A673 (cell line): ENCODE data around the gene OR52M1. TPM values are rescaled to one million over a fixed set of nuclear protein-coding genes. Genes with fewer than 3 reads are reported as not detected.

Experiments
- BruUV-seq: library from RNA; stranded (reverse); fragments of 400-500 nt; replicated peaks from 2 replicates; lab custom pipeline; 2021; lab: Mats Ljungman, UMichigan
- CTCF ChIA-PET: fragments of 300-600 bp; sonication (Branson Sonifier 250); formaldehyde crosslinking; loops from one replicate; lab custom pipeline; 2022; ENCODE audit warnings: antibody characterized with exemption; lab: Charles Lee
- POLR2A ChIA-PET: fragments of 300-600 bp; sonication (Branson Sonifier 250); formaldehyde crosslinking; loops from one replicate; lab custom pipeline; 2022; ENCODE audit warnings: antibody characterized with exemption; ENCODE audit not compliant: low non-redundant PET; lab: Charles Lee
- DNase-seq: peaks from one replicate; pipeline ENCODE4 v3.0.0-alpha.2; 2015; ENCODE audit warnings: low spot score
- H3K27ac ChIP-seq: fragments of 200-600 bp; sonication (generic); 2 replicates; pipeline ENCODE4 v1.5.1; 2016; ENCODE audit warnings: mixed run types, low read depth, mild to moderate bottlenecking, mixed read lengths, antibody characterized with exemption, low read length; ENCODE audit not compliant: poor library complexity, severe bottlenecking
- H3K27me3 ChIP-seq: fragments of 200-600 bp; sonication (generic); replicated peaks from 2 replicates; pipeline ENCODE4 v1.6.1; 2017; ENCODE audit warnings: mixed run types, low read depth, mild to moderate bottlenecking, mixed read lengths, antibody characterized with exemption, low read length; ENCODE audit not compliant: insufficient read depth, poor library complexity
- H3K36me3 ChIP-seq: fragments of 200-600 bp; sonication (generic); 2 replicates; pipeline ENCODE4 v1.6.1; 2016; ENCODE audit warnings: mixed run types, mild to moderate bottlenecking, mixed read lengths, antibody characterized with exemption, low read length; ENCODE audit not compliant: insufficient read depth, poor library complexity, severe bottlenecking
- H3K4me1 ChIP-seq: fragments of 200-600 bp; sonication (generic); 2 replicates; pipeline ENCODE4 v1.6.1; 2017; ENCODE audit warnings: mixed run types, mild to moderate bottlenecking, mixed read lengths, antibody characterized with exemption, low read length; ENCODE audit not compliant: insufficient read depth, poor library complexity, severe bottlenecking
- H3K4me3 ChIP-seq: fragments of 200-600 bp; sonication (generic); 2 replicates; pipeline ENCODE4 v1.5.1; 2016; ENCODE audit warnings: low read depth, mixed run types, mild to moderate bottlenecking, mixed read lengths, low read length; ENCODE audit not compliant: poor library complexity, severe bottlenecking
- H3K9me3 ChIP-seq: fragments of 200-600 bp; sonication (generic); 2 replicates; pipeline ENCODE4 v1.6.1; 2016; ENCODE audit warnings: mixed run types, low read depth, mild to moderate bottlenecking, mixed read lengths, antibody characterized with exemption, low read length; ENCODE audit not compliant: poor library complexity, severe bottlenecking
- EZH2 ChIP-seq: fragments of 200-600 bp; sonication (generic); IDR thresholded peaks from 2 replicates; pipeline ENCODE4 v1.6.1; 2017; ENCODE audit warnings: borderline replicate concordance, low read depth, mild to moderate bottlenecking, mixed read lengths, antibody characterized with exemption, low read length; ENCODE audit not compliant: poor library complexity, severe bottlenecking
- intact Hi-C: fragments of 100-400 bp; cut with micrococcal nuclease; formaldehyde crosslinking; loops from one replicate; pipeline ENCODE4 v1.10.0; 2022; ENCODE audit not compliant: unreplicated experiment
- total RNA-seq: library from RNA; stranded (reverse); gene quantifications from 2 replicates; pipeline ENCODE4 v1.2.3, GENCODE V29; 2021
- TF ChIP-seq, protein P1 (sequence below): fragments of 300-800, 200-600 bp; sonication (generic); conservative IDR thresholded peaks from 2 replicates; pipeline ENCODE4 v1.5.1; 2017; ENCODE audit warnings: low read depth, mild to moderate bottlenecking, antibody characterized with exemption, low read length, moderate library complexity, mixed read lengths

The OR52M1 gene
- total RNA-seq, 1 experiment from 2014 or later = not detected

GRCh38 chr11:4514196-4514595 is 30.8 kb upstream of the OR52M1 start:
- intact Hi-C loops = no loop called here
- CTCF ChIA-PET = no interaction called here
- POLR2A ChIA-PET = no interaction called here
- Histone ChIP-seq H3K27me3 (no peaks in the 10 kb centered on the region), H3K4me1 (peaks cover 13% of the 10 kb centered on the region), H3K9me3 (no peaks in the 10 kb centered on the region), H3K36me3 (no peaks in the 10 kb centered on the region), H3K4me3 (no peak overlapping the region), H3K27ac (no peak overlapping the region)
- BruUV-seq = no TSS peak
- DNase-seq = no peak
- no peak for TF ChIP-seq EZH2
- TF ChIP-seq, protein P1, sequence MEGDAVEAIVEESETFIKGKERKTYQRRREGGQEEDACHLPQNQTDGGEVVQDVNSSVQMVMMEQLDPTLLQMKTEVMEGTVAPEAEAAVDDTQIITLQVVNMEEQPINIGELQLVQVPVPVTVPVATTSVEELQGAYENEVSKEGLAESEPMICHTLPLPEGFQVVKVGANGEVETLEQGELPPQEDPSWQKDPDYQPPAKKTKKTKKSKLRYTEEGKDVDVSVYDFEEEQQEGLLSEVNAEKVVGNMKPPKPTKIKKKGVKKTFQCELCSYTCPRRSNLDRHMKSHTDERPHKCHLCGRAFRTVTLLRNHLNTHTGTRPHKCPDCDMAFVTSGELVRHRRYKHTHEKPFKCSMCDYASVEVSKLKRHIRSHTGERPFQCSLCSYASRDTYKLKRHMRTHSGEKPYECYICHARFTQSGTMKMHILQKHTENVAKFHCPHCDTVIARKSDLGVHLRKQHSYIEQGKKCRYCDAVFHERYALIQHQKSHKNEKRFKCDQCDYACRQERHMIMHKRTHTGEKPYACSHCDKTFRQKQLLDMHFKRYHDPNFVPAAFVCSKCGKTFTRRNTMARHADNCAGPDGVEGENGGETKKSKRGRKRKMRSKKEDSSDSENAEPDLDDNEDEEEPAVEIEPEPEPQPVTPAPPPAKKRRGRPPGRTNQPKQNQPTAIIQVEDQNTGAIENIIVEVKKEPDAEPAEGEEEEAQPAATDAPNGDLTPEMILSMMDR = no peak

GRCh38 chr11:4522339-4522738 is 22.7 kb upstream of the OR52M1 start:
- no peak for TF ChIP-seq EZH2
- TF ChIP-seq, protein P1 = no peak
- DNase-seq = no peak
- no peaks in the 10 kb centered on the region for H3K4me1 ChIP-seq
- ChIA-PET POLR2A (no interaction called here), CTCF (no interaction called here)
- H3K9me3 ChIP-seq = no peaks in the 10 kb centered on the region
- H3K4me3 ChIP-seq = no peak overlapping the region
- no peaks in the 10 kb centered on the region for H3K27me3 ChIP-seq
- H3K36me3 ChIP-seq = no peaks in the 10 kb centered on the region
- intact Hi-C loops = no loop called here
- BruUV-seq = no TSS peak
- H3K27ac ChIP-seq = no peak overlapping the region

- POLR2A ChIA-PET = no interaction called here
- Histone ChIP-seq H3K27me3 (no peaks in the 10 kb centered on the region), H3K9me3 (no peaks in the 10 kb centered on the region), H3K36me3 (no peaks in the 10 kb centered on the region), H3K4me3 (no peak overlapping the region), H3K4me1 (no peaks in the 10 kb centered on the region), H3K27ac (no peak overlapping the region)
- BruUV-seq = no TSS peak
- TF ChIP-seq EZH2 = no peak
- TF ChIP-seq, protein P1 = no peak
- CTCF ChIA-PET = no interaction called here
- no peak for DNase-seq
- intact Hi-C loops = no loop called here
Measured at GRCh38 chr11:4522752-4523151, 22.2 kb upstream of the OR52M1 start.
